Measurements from ENCODE around the gene KCNAB3.

Gene KCNAB3

GRCh38 chr17:7875804-7876370 lies 53.8 kb downstream of the KCNAB3 start:
- DNase-seq, result no peak

GRCh38 chr17:7873051-7873450 lies 56.6 kb downstream of the KCNAB3 start:
- no peak for DNase-seq

All from stimulated activated CD4-positive, alpha-beta T cell treated with anti-CD3 and anti-CD28 coated beads, Interleukin-4, amount 100 ng/mL, for 4 hours (primary cell).